Kidney (tissue), 14 donors: ENCODE results near the gene ARID1B. TPM values are rescaled to one million over a fixed set of nuclear protein-coding genes. Genes with fewer than 3 reads are reported as not detected.

ENCODE experiments used
- DNase-seq, 5 donors: peaks; one replicate each; pipeline ENCODE4 v3.0.0-alpha.2; 2013 to 2020
- FAIRE-seq: peaks from 2 replicates; lab custom pipeline; 2012; peaks lifted over from hg19 to GRCh38; lab: Jason Lieb, UNC
- H3K27ac ChIP-seq, 2 donors: one replicate each; pipeline ENCODE4 v1.7.0; 2013; ENCODE audit warnings: low read depth in 2 of 2, low read length in 2 of 2, inconsistent platforms in 1 of 2
- H3K27me3 ChIP-seq: one replicate; pipeline ENCODE4 v1.7.1; 2013; ENCODE audit warnings: low read length, inconsistent platforms; ENCODE audit not compliant: control insufficient read depth, insufficient read depth
- H3K36me3 ChIP-seq, 3 donors: one replicate each; pipeline versions ENCODE4 v1.7.0 to v1.7.1; 2013; ENCODE audit warnings: low read length in 3 of 3, control low read depth in 1 of 3, inconsistent platforms in 1 of 3; ENCODE audit not compliant: insufficient read depth in 3 of 3, control insufficient read depth in 2 of 3
- H3K4me1 ChIP-seq, 3 donors: one replicate each; pipeline versions ENCODE4 v1.7.0 to v1.7.1; 2013; ENCODE audit warnings: low read length in 3 of 3, inconsistent platforms in 1 of 3, low read depth in 1 of 3; ENCODE audit not compliant: control insufficient read depth in 2 of 3, insufficient read depth in 2 of 3
- H3K4me3 ChIP-seq, 3 donors: one replicate each; pipeline versions ENCODE4 v1.7.0 to v1.8.1; 2013; ENCODE audit warnings: low read length in 3 of 3, control low read depth in 1 of 3, inconsistent platforms in 1 of 3
- H3K9ac ChIP-seq, 3 donors: one replicate each; pipeline versions ENCODE4 v1.7.0 to v1.7.1; 2013; ENCODE audit warnings: low read length in 3 of 3, control low read depth in 1 of 3, inconsistent platforms in 1 of 3
- H3K9me3 ChIP-seq, 3 donors: one replicate each; pipeline versions ENCODE4 v1.7.0 to v1.7.1; 2013; ENCODE audit warnings: low read length in 3 of 3, control low read depth in 1 of 3, inconsistent platforms in 1 of 3; ENCODE audit not compliant: control insufficient read depth in 2 of 3, insufficient read depth in 1 of 3
- CTCF ChIP-seq: IDR thresholded peaks from 3 replicates; pipeline ENCODE4 v1.5.1; 2012; ENCODE audit warnings: mild to moderate bottlenecking, moderate library complexity, borderline replicate concordance; ENCODE audit not compliant: insufficient read depth; ENCODE audit errors: extremely low read depth
- intact Hi-C: fragments of 100-400 bp; cut with DNase I; formaldehyde crosslinking; loops from one replicate; pipeline ENCODE4 v1.11.1; 2022
- polyA plus RNA-seq: library from polyadenylated mRNA; stranded (reverse); fragments of 350-450 nt; fragmentation: Illumina TruSeq; extraction: RNeasy Lipid Tissue Mini Kit (QIAGEN cat#74804); gene quantifications from one replicate; pipeline ENCODE4 v1.2.3, GENCODE V29; 2014; ENCODE audit warnings: low read depth, low replicate concordance; ENCODE audit not compliant: insufficient read depth
- total RNA-seq: library from RNA; stranded (reverse); fragmentation: NEBNext Ultra II Directional; extraction: Animal tissue kit (Norgen Biotek cat#: 25700); gene quantifications from one replicate; pipeline ENCODE4 v1.2.1, GENCODE V29; 2021
- donor health status: control.
- donor health status: control.
- donor health status: control.
- donor health status: control.
- donor health status: control.
- donor health status: DM: yes; HTN: yes; CAD: no.
- donor health status: Normal renal cell carcinoma (clear cell type).

Gene ARID1B
- total and polyA plus RNA-seq, 2 donors from 2014 or later, result 16.4 to 110 TPM

- no peak overlapping the region for H3K27ac ChIP-seq
- H3K36me3 ChIP-seq, result no peaks in the 10 kb centered on the region
- H3K4me1 ChIP-seq, result peaks cover 3 to 12% (median 11%) of the 10 kb centered on the region in 3 donors
- no peaks in the 10 kb centered on the region for H3K9me3 ChIP-seq
- FAIRE-seq (no peak), DNase-seq (no peak)
- no peak overlapping the region for H3K4me3 ChIP-seq
- no peak overlapping the region for H3K9ac ChIP-seq
- no peak for TF ChIP-seq CTCF
- intact Hi-C loops, result no loop called here
- no peaks in the 10 kb centered on the region for H3K27me3 ChIP-seq
Observed at GRCh38 chr6:156984178-156984738, 207.1 kb downstream of the ARID1B start.

GRCh38 chr6:156985309-156985708, 208.1 kb downstream of the ARID1B start:
- no peak for TF ChIP-seq CTCF
- H3K4me3 ChIP-seq, result no peak overlapping the region
- no peaks in the 10 kb centered on the region for H3K36me3 ChIP-seq
- no peaks in the 10 kb centered on the region for H3K27me3 ChIP-seq
- H3K9ac ChIP-seq, result no peak overlapping the region
- H3K4me1 ChIP-seq, result peaks cover 3 to 12% (median 11%) of the 10 kb centered on the region in 3 donors
- H3K27ac ChIP-seq, result no peak overlapping the region
- FAIRE-seq (no peak), DNase-seq (no peak)
- no peaks in the 10 kb centered on the region for H3K9me3 ChIP-seq
- intact Hi-C loops, result no loop called here

GRCh38 chr6:156988276-156989158, 211.3 kb downstream of the ARID1B start:
- intact Hi-C loops, result no loop called here
- TF ChIP-seq CTCF, result no peak
- Histone ChIP-seq H3K9me3 (no peaks in the 10 kb centered on the region), H3K4me3 (no peak overlapping the region), H3K36me3 (no peaks in the 10 kb centered on the region), H3K27me3 (no peaks in the 10 kb centered on the region), H3K4me1 (peaks cover 3 to 11% (median 11%) of the 10 kb centered on the region in 3 donors), H3K27ac (no peak overlapping the region), H3K9ac (no peak overlapping the region)
- FAIRE-seq (no peak), DNase-seq (peak in 1 of 5 donors; percentile 41)
